HL-60 (cell line): ENCODE results near the gene PACSIN1.

Experiments
- POLR2AphosphoS5 ChIP-seq: IDR thresholded peaks from 2 replicates; pipeline ENCODE4 v1.6.1; 2012; ENCODE audit warnings: low read depth
- SPI1 ChIP-seq: IDR thresholded peaks from 2 replicates; pipeline ENCODE4 v1.6.1; 2012; ENCODE audit warnings: low read depth, mild to moderate bottlenecking, borderline replicate concordance
- TF ChIP-seq, protein P1 (sequence below): IDR thresholded peaks from one replicate; pipeline ENCODE4 v1.5.1; 2011; ENCODE audit warnings: low read length, control low read depth, inconsistent platforms; ENCODE audit not compliant: insufficient read depth

DNA sequence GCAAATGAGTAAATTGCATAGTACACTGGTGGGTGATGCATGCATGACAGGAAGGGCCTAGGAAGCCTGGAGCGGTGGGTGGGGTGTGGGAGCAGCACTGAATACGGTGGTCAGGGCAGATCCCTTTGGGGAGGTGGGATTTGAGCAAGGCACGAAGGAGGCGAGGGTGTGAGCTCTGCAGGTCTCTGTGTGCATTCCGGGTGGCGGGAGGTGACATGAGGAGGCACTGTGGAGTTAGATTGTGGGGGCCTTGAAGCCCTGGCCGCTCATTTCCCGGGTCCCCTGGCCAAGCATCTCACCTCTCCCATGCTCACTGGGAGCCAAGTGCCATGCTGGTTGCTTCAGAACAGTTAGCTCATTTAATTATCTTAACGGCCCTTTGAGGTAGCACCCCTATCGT is 96.5 kb downstream of the PACSIN1 start:
- TF ChIP-seq, protein P1, sequence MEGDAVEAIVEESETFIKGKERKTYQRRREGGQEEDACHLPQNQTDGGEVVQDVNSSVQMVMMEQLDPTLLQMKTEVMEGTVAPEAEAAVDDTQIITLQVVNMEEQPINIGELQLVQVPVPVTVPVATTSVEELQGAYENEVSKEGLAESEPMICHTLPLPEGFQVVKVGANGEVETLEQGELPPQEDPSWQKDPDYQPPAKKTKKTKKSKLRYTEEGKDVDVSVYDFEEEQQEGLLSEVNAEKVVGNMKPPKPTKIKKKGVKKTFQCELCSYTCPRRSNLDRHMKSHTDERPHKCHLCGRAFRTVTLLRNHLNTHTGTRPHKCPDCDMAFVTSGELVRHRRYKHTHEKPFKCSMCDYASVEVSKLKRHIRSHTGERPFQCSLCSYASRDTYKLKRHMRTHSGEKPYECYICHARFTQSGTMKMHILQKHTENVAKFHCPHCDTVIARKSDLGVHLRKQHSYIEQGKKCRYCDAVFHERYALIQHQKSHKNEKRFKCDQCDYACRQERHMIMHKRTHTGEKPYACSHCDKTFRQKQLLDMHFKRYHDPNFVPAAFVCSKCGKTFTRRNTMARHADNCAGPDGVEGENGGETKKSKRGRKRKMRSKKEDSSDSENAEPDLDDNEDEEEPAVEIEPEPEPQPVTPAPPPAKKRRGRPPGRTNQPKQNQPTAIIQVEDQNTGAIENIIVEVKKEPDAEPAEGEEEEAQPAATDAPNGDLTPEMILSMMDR: no peak
- TF ChIP-seq SPI1 (no peak), POLR2AphosphoS5 (no peak)
